Neural cell (in vitro differentiated cells): ENCODE measurements around the gene CDC123. TPM values are rescaled to one million over a fixed set of nuclear protein-coding genes. Genes with fewer than 3 reads are reported as not detected.

Experiments used
- H2AFZ ChIP-seq: fragments of 200-600, 300-800 bp; sonication (generic), shearing (Covaris generic); 2 replicates; pipeline ENCODE4 v1.6.0; 2014; ENCODE audit warnings: low read depth, mild to moderate bottlenecking, antibody characterized with exemption, low read length, moderate library complexity
- H3F3A ChIP-seq: fragments of 200-600 bp; shearing (Covaris generic); 2 replicates; pipeline ENCODE4 v1.6.1; 2016; ENCODE audit warnings: mild to moderate bottlenecking, moderate library complexity, mixed read lengths, antibody characterized with exemption, low read length; ENCODE audit not compliant: insufficient read depth, poor library complexity, severe bottlenecking
- H3K27ac ChIP-seq: fragments of 200-600, 300-800 bp; sonication (generic), shearing (Covaris generic); 2 replicates; pipeline ENCODE4 v1.5.1; 2014; ENCODE audit warnings: mild to moderate bottlenecking, low read length, moderate library complexity
- H3K27me3 ChIP-seq: fragments of 300-800, 200-600 bp; sonication (generic), shearing (Covaris generic); 2 replicates; pipeline ENCODE4 v1.6.0; 2014; ENCODE audit warnings: mild to moderate bottlenecking, low read depth, low read length, moderate library complexity; ENCODE audit not compliant: insufficient read depth
- H3K36me3 ChIP-seq: fragments of 300-800, 200-600 bp; sonication (generic), shearing (Covaris generic); 2 replicates; pipeline ENCODE4 v1.5.1; 2014; ENCODE audit warnings: mild to moderate bottlenecking, antibody characterized with exemption, low read length, moderate library complexity; ENCODE audit not compliant: insufficient read depth
- H3K4me2 ChIP-seq: fragments of 300-800, 200-600 bp; sonication (generic), shearing (Covaris generic); 2 replicates; pipeline ENCODE4 v1.6.0; 2014; ENCODE audit warnings: mild to moderate bottlenecking, low read length
- H3K4me3 ChIP-seq: fragments of 300-800, 200-600 bp; sonication (generic), shearing (Covaris generic); 2 replicates; pipeline ENCODE4 v1.5.1; 2014; ENCODE audit warnings: mild to moderate bottlenecking, low read length, moderate library complexity
- H3K79me2 ChIP-seq: fragments of 200-600 bp; shearing (Covaris generic); replicated peaks from 2 replicates; pipeline ENCODE4 v1.6.0; 2014; ENCODE audit warnings: mild to moderate bottlenecking, low read length, moderate library complexity; ENCODE audit not compliant: insufficient read depth
- H3K9ac ChIP-seq: fragments of 300-800, 200-600 bp; sonication (generic), shearing (Covaris generic); 2 replicates; pipeline ENCODE4 v1.6.1; 2016; ENCODE audit warnings: mild to moderate bottlenecking, low read length, mixed read lengths
- H3K9me2 ChIP-seq: fragments of 200-600 bp; shearing (Covaris generic); 2 replicates; pipeline ENCODE4 v1.6.1; 2016; ENCODE audit warnings: mild to moderate bottlenecking, low read length, mixed read lengths; ENCODE audit not compliant: insufficient read depth
- H3K9me3 ChIP-seq: fragments of 200-600, 300-800 bp; sonication (generic), shearing (Covaris generic); 2 replicates; pipeline ENCODE4 v1.6.1; 2016; ENCODE audit warnings: mild to moderate bottlenecking, mixed run types, low read length, moderate library complexity, mixed read lengths
- H4K20me1 ChIP-seq: fragments of 200-600 bp; shearing (Covaris generic); 2 replicates; pipeline ENCODE4 v1.6.1; 2016; ENCODE audit warnings: mild to moderate bottlenecking, mixed run types; ENCODE audit not compliant: insufficient read depth
- EP300 ChIP-seq: fragments of 450-650 bp; conservative IDR thresholded peaks from 2 replicates; pipeline ENCODE4 v1.6.1; 2014; ENCODE audit warnings: antibody characterized with exemption, mild to moderate bottlenecking, moderate library complexity; ENCODE audit not compliant: poor library complexity, severe bottlenecking
- EZH2 ChIP-seq: fragments of 200-600, 300-800 bp; shearing (Covaris generic), sonication (generic); IDR thresholded peaks from 2 replicates; pipeline ENCODE4 v1.6.1; 2014; ENCODE audit warnings: antibody characterized with exemption, low read length, borderline replicate concordance, mild to moderate bottlenecking; ENCODE audit not compliant: insufficient read depth, poor library complexity, severe bottlenecking
- MXI1 ChIP-seq: fragments of 450-650 bp; conservative IDR thresholded peaks from 2 replicates; pipeline ENCODE4 v1.6.1; 2014; ENCODE audit warnings: antibody characterized with exemption, mild to moderate bottlenecking; ENCODE audit not compliant: poor library complexity, severe bottlenecking
- POLR2AphosphoS5 ChIP-seq: IDR thresholded peaks from 2 replicates; pipeline ENCODE4 v1.6.1; 2012
- RAD21 ChIP-seq: fragments of 450-650 bp; conservative IDR thresholded peaks from 2 replicates; pipeline ENCODE4 v1.6.1; 2014; ENCODE audit warnings: antibody characterized with exemption, mild to moderate bottlenecking, moderate library complexity
- SMC3 ChIP-seq: fragments of 450-650 bp; conservative IDR thresholded peaks from 2 replicates; pipeline ENCODE4 v1.6.1; 2014; ENCODE audit warnings: antibody characterized with exemption, mild to moderate bottlenecking, moderate library complexity; ENCODE audit not compliant: poor library complexity
- TAF1 ChIP-seq: IDR thresholded peaks from 2 replicates; pipeline ENCODE4 v1.6.1; 2012; ENCODE audit warnings: low read depth
- polyA plus RNA-seq: library from polyadenylated mRNA; depleted of rRNA; stranded (reverse); fragments of >200 nt; gene quantifications from 2 replicates; pipeline ENCODE4 v1.2.3, GENCODE V29; 2014
- TF ChIP-seq, protein P1 (sequence below): IDR thresholded peaks from 2 replicates; pipeline ENCODE4 v1.6.1; 2012; ENCODE audit warnings: borderline replicate concordance
- TF ChIP-seq, protein P2 (sequence below): fragments of 450-650 bp; IDR thresholded peaks from 2 replicates; pipeline ENCODE4 v1.5.1; 2014; ENCODE audit warnings: antibody characterized with exemption, mild to moderate bottlenecking, moderate library complexity; ENCODE audit not compliant: poor library complexity, severe bottlenecking

CDC123 gene
- polyA plus RNA-seq, 1 donor from 2014 or later: 110 TPM

DNA sequence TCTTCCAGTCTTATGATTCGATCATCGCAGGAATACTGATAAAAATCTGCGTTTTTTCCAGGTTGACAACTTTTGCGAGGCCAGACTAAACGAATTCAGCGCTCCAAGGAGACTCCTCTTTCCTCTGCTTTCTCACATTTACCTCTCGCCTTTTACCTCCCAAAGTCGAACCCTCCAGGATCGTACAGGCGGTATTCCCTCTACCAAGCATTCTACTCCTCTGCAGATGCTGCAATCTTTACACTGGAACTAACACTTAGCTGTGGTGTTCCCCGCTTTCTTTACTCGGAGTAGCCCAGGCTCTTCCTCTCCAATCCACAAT lies 746 bp upstream of the CDC123 start:
- Histone ChIP-seq H3K79me2 (peaks cover 46% of the 10 kb centered on the region), H3K4me2 (peak overlapping the region; percentile 88), H3K9me3 (no peaks in the 10 kb centered on the region), H4K20me1 (no peaks in the 10 kb centered on the region), H3K4me3 (peak overlapping the region; percentile 100), H3K9ac (peak overlapping the region; percentile 80), H3K9me2 (no peaks in the 10 kb centered on the region), H3F3A (no peaks in the 10 kb centered on the region), H3K27me3 (no peaks in the 10 kb centered on the region), H3K27ac (peak overlapping the region; percentile 74), H2AFZ (peak overlapping the region; percentile 100), H3K36me3 (no peaks in the 10 kb centered on the region)
- TF ChIP-seq, protein P1, sequence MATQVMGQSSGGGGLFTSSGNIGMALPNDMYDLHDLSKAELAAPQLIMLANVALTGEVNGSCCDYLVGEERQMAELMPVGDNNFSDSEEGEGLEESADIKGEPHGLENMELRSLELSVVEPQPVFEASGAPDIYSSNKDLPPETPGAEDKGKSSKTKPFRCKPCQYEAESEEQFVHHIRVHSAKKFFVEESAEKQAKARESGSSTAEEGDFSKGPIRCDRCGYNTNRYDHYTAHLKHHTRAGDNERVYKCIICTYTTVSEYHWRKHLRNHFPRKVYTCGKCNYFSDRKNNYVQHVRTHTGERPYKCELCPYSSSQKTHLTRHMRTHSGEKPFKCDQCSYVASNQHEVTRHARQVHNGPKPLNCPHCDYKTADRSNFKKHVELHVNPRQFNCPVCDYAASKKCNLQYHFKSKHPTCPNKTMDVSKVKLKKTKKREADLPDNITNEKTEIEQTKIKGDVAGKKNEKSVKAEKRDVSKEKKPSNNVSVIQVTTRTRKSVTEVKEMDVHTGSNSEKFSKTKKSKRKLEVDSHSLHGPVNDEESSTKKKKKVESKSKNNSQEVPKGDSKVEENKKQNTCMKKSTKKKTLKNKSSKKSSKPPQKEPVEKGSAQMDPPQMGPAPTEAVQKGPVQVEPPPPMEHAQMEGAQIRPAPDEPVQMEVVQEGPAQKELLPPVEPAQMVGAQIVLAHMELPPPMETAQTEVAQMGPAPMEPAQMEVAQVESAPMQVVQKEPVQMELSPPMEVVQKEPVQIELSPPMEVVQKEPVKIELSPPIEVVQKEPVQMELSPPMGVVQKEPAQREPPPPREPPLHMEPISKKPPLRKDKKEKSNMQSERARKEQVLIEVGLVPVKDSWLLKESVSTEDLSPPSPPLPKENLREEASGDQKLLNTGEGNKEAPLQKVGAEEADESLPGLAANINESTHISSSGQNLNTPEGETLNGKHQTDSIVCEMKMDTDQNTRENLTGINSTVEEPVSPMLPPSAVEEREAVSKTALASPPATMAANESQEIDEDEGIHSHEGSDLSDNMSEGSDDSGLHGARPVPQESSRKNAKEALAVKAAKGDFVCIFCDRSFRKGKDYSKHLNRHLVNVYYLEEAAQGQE: no peak
- TF ChIP-seq MXI1: no peak
- no peak for TF ChIP-seq EZH2
- TF ChIP-seq TAF1: no peak
- no peak for TF ChIP-seq RAD21
- no peak for TF ChIP-seq EP300
- TF ChIP-seq, protein P2, sequence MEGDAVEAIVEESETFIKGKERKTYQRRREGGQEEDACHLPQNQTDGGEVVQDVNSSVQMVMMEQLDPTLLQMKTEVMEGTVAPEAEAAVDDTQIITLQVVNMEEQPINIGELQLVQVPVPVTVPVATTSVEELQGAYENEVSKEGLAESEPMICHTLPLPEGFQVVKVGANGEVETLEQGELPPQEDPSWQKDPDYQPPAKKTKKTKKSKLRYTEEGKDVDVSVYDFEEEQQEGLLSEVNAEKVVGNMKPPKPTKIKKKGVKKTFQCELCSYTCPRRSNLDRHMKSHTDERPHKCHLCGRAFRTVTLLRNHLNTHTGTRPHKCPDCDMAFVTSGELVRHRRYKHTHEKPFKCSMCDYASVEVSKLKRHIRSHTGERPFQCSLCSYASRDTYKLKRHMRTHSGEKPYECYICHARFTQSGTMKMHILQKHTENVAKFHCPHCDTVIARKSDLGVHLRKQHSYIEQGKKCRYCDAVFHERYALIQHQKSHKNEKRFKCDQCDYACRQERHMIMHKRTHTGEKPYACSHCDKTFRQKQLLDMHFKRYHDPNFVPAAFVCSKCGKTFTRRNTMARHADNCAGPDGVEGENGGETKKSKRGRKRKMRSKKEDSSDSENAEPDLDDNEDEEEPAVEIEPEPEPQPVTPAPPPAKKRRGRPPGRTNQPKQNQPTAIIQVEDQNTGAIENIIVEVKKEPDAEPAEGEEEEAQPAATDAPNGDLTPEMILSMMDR: no peak
- TF ChIP-seq POLR2AphosphoS5: no peak
- TF ChIP-seq SMC3: no peak

DNA sequence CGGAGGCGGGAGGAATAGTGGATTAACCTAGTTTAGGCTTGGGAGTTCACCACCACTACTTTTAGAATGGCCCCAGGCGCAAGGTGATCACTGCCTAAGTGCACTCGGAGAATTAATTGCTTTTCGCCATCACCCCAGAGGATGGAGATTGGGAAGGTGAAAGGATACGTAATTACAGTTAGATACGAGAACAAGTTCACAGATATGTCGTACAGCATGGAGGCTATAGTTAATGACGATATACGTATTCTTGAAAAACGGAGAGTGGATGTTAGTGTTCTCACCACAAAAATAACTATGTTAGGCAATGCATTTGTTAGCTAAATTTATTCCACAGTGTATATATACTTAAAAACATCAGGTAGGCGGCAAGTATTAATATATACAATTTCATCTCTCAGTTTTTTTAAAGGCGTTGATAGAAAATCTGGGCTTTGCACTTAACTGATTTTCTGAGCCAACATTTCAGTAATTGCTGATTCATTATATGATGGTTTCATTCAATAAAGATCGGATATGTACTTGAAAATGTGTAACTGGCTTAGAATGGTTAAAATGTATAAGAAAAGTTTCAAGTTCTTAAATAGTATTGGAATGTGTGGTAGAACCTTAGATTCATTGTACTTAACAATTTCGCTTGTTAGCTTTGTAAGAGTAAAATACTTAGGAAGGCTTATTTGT lies 683 bp downstream of the CDC123 start:
- H4K20me1 ChIP-seq: no peaks in the 10 kb centered on the region
- peaks cover 50% of the 10 kb centered on the region for H3K79me2 ChIP-seq
- no peaks in the 10 kb centered on the region for H3K9me2 ChIP-seq
- no peaks in the 10 kb centered on the region for H3K36me3 ChIP-seq
- H3K27me3 ChIP-seq: no peaks in the 10 kb centered on the region
- no peaks in the 10 kb centered on the region for H3F3A ChIP-seq
- TF ChIP-seq EZH2 (no peak), TAF1 (no peak), POLR2AphosphoS5 (no peak), SMC3 (no peak), RAD21 (no peak), MXI1 (no peak), EP300 (no peak)
- TF ChIP-seq, protein P1: no peak
- TF ChIP-seq, protein P2: no peak
- peak overlapping the region; percentile 43 for H3K4me2 ChIP-seq
- H3K27ac ChIP-seq: peak overlapping the region; percentile 74
- H3K4me3 ChIP-seq: peak overlapping the region; percentile 100
- peak overlapping the region; percentile 80 for H3K9ac ChIP-seq
- H3K9me3 ChIP-seq: no peaks in the 10 kb centered on the region
- peak overlapping the region; percentile 16 for H2AFZ ChIP-seq
